ENCODE results near the gene SLC9A2.

DNA sequence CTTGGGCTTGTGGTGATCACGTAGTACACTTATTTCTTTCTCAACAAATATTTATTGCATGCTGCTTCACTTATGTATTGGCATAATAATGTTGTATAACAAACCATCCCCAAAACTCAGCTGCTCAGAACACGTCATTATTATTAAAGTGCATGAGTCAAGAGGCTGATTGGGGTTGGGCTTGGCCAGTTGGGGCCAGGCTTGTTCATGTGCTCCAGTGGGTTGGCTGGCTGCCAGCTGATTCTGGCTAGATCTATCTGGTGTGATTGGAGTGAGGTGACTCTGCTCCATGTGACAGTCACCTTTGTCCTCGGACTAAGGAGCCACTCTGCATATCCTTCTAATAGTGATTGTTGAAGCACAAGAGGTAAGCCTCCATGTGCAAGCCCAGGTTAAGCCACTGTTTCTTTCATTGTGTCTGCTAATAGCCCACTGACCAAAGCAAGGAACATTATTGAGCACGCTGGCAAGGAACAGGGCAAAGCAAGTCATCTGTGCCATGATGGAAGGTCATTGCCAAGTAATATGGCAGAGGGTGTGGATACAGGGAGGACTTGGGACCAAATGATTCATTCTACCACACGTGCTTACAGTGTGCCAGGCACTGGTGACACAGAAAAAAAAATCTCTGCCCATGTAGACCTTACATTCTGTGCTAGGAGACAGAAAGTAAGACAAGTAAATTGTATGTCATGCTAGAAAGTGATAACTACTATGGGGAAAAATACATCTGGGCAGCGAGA lies 79.2 kb downstream of the SLC9A2 start:
- TF ChIP-seq CTCF (IDR thresholded peaks at IDR 0.05), result no peak
- no peak for TF ChIP-seq ZFX (IDR thresholded peaks at IDR 0.05; ENCODE audit: borderline replicate concordance)

Data from 22Rv1 (cell line).